Mesendoderm (in vitro differentiated cells): Measurements from ENCODE around the gene VWDE.

Experiments used
- DNase-seq: peaks from one replicate; pipeline ENCODE4 v3.0.0; 2013
- H2AK5ac ChIP-seq: 2 replicates; pipeline ENCODE4 v1.6.1; 2013; ENCODE audit warnings: low read length, inconsistent platforms
- H2BK120ac ChIP-seq: 2 replicates; pipeline ENCODE4 v1.6.1; 2013; ENCODE audit warnings: low read depth, mild to moderate bottlenecking, low read length, moderate library complexity, mixed read lengths
- H2BK15ac ChIP-seq: replicated peaks from 2 replicates; pipeline ENCODE4 v1.6.1; 2013; ENCODE audit warnings: low read depth, mild to moderate bottlenecking, moderate library complexity
- H2BK5ac ChIP-seq: 2 replicates; pipeline ENCODE4 v1.6.1; 2013; ENCODE audit warnings: low read length, inconsistent platforms
- H3K18ac ChIP-seq: 2 replicates; pipeline ENCODE4 v1.6.1; 2013; ENCODE audit warnings: mild to moderate bottlenecking, low read length, mixed read lengths
- H3K23ac ChIP-seq: one replicate; pipeline ENCODE4 v1.6.1; 2013; ENCODE audit warnings: low read length
- H3K27ac ChIP-seq: 2 replicates; pipeline ENCODE4 v1.5.1; 2013; ENCODE audit warnings: low read depth, mild to moderate bottlenecking, inconsistent platforms, low read length, moderate library complexity
- H3K27me3 ChIP-seq: 2 replicates; pipeline ENCODE4 v1.6.1; 2013; ENCODE audit warnings: low read length, control low read depth, mild to moderate bottlenecking, inconsistent platforms; ENCODE audit not compliant: insufficient read depth, poor library complexity
- H3K36me3 ChIP-seq: 2 replicates; pipeline ENCODE4 v1.6.1; 2013; ENCODE audit warnings: low read length, inconsistent platforms; ENCODE audit not compliant: control insufficient read depth, insufficient read depth
- H3K4ac ChIP-seq: one replicate; pipeline ENCODE4 v1.6.1; 2013; ENCODE audit warnings: low read depth, mild to moderate bottlenecking, low read length, moderate library complexity
- H3K4me1 ChIP-seq: 2 replicates; pipeline ENCODE4 v1.6.1; 2013; ENCODE audit warnings: low read depth, low read length, inconsistent platforms; ENCODE audit not compliant: control insufficient read depth
- H3K4me2 ChIP-seq: 2 replicates; pipeline ENCODE4 v1.6.1; 2013; ENCODE audit warnings: low read length
- H3K4me3 ChIP-seq: 2 replicates; pipeline ENCODE4 v1.5.1; 2013; ENCODE audit warnings: mild to moderate bottlenecking, low read length
- H3K56ac ChIP-seq: one replicate; pipeline ENCODE4 v1.6.1; 2013; ENCODE audit warnings: low read length
- H3K79me1 ChIP-seq: 2 replicates; pipeline ENCODE4 v1.6.1; 2013; ENCODE audit warnings: low read length, inconsistent platforms
- H3K79me2 ChIP-seq: 2 replicates; pipeline ENCODE4 v1.6.1; 2013; ENCODE audit warnings: mild to moderate bottlenecking, low read length; ENCODE audit not compliant: control insufficient read depth, insufficient read depth
- H3K9ac ChIP-seq: 2 replicates; pipeline ENCODE4 v1.6.1; 2013; ENCODE audit warnings: low read length, inconsistent platforms
- H4K5ac ChIP-seq: one replicate; pipeline ENCODE4 v1.6.1; 2013; ENCODE audit warnings: low read length
- H4K8ac ChIP-seq: one replicate; pipeline ENCODE4 v1.6.1; 2013; ENCODE audit warnings: low read depth, mild to moderate bottlenecking, control low read depth, low read length, moderate library complexity
- whole genome bisulfite sequencing: extraction: QIAGEN DNeasy Blood & Tissue Kit; methylation state at CpG from one replicate; pipeline ENCODE4 v1.1.7; 2013; ENCODE audit warnings: low lambda C conversion rate, missing lambda C conversion rate; ENCODE audit not compliant: insufficient coverage; ENCODE audit errors: extremely low coverage; 5-methylcytosine and 5-hydroxymethylcytosine counted together

The VWDE gene

DNA sequence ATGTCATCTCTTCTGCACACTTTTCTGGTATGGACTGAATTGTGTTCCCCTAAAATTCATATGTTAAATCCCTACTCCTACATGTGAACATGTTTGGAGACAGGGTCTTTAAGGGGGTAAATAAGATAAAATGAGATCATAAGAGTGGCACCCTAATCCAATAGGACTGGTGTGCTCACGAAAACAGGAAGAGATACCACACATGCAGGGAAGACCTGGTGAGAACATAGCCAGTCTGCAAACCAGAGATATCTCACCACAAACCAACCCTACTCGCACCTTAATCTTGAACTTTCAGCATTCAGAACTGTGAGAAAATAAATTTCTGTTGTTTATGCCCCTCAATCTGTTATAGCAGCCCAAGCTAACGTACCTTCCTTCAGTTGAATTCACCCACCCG lies 51.8 kb downstream of the VWDE start:
- Histone ChIP-seq H3K4ac (no peak overlapping the region), H3K18ac (no peak overlapping the region), H2AK5ac (no peak overlapping the region), H2BK15ac (no peak overlapping the region), H3K27ac (no peak overlapping the region), H3K4me2 (no peak overlapping the region), H4K5ac (no peak overlapping the region), H3K79me2 (no peaks in the 10 kb centered on the region), H3K9ac (no peak overlapping the region), H3K4me1 (no peaks in the 10 kb centered on the region), H3K27me3 (no peaks in the 10 kb centered on the region), H2BK5ac (no peak overlapping the region), H3K79me1 (no peaks in the 10 kb centered on the region), H4K8ac (no peak overlapping the region), H3K36me3 (no peaks in the 10 kb centered on the region), H2BK120ac (no peak overlapping the region), H3K56ac (no peak overlapping the region), H3K4me3 (no peak overlapping the region), H3K23ac (no peak overlapping the region)
- DNase-seq = no peak
- no CpG with 5 or more reads among the region's 4 CpGs for WGBS

DNA sequence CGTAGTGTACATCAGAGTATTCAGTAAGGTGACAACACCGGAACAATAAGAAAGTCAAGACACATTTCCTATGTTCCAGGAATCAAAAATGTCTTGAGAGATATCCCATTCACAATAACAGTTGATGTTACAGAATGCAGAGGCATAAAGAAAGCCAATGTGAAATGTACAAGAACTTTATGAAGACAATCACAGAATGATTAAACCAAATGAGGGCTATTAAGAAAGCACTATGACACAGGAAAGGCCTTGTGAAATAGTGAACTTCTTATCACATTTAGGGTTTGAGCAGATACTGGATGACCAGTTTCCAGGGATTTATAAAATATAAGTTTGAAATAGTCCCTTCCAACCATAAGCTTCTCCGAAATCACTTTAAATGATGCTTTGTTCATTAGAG lies 52.7 kb downstream of the VWDE start:
- Histone ChIP-seq H3K27ac (no peak overlapping the region), H3K4me2 (no peak overlapping the region), H3K56ac (no peak overlapping the region), H2BK15ac (no peak overlapping the region), H3K9ac (no peak overlapping the region), H3K4me3 (no peak overlapping the region), H3K27me3 (no peaks in the 10 kb centered on the region), H2BK5ac (no peak overlapping the region), H2AK5ac (no peak overlapping the region), H2BK120ac (no peak overlapping the region), H3K4ac (no peak overlapping the region), H3K79me2 (no peaks in the 10 kb centered on the region), H3K79me1 (no peaks in the 10 kb centered on the region), H3K23ac (no peak overlapping the region), H3K18ac (no peak overlapping the region), H3K36me3 (no peaks in the 10 kb centered on the region), H3K4me1 (no peaks in the 10 kb centered on the region), H4K5ac (no peak overlapping the region), H4K8ac (no peak overlapping the region)
- no peak for DNase-seq
- WGBS = no CpG with 5 or more reads among the region's 3 CpGs

DNA sequence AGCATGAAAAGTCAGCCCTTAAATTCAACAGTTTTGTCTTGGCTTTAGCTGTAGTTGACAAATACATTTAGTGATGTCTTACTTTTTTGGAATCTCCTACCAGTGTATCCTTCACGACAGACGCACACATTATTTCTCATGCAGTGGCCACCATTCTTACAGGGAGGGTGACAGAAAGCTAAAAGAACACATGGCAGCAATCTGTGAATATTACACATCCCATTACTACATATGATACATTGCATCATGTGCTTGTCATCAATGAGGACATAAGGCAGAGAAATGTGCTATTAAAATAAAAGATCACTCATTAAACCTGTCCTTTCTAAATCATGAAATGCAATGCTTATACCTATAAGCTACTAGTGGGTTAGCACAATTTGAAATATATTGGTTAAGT lies 66.6 kb downstream of the VWDE start:
- Histone ChIP-seq H3K79me2 (no peaks in the 10 kb centered on the region), H3K23ac (no peak overlapping the region), H3K4me2 (no peak overlapping the region), H2BK5ac (no peak overlapping the region), H3K9ac (no peak overlapping the region), H3K56ac (no peak overlapping the region), H4K5ac (no peak overlapping the region), H3K27ac (no peak overlapping the region), H2BK120ac (no peak overlapping the region), H2AK5ac (no peak overlapping the region), H3K18ac (no peak overlapping the region), H3K36me3 (no peaks in the 10 kb centered on the region), H2BK15ac (no peak overlapping the region), H3K27me3 (no peaks in the 10 kb centered on the region), H3K79me1 (no peaks in the 10 kb centered on the region), H3K4me1 (no peaks in the 10 kb centered on the region), H3K4ac (no peak overlapping the region), H4K8ac (no peak overlapping the region), H3K4me3 (no peak overlapping the region)
- no CpG with 5 or more reads among the region's 2 CpGs for WGBS
- DNase-seq = no peak

DNA sequence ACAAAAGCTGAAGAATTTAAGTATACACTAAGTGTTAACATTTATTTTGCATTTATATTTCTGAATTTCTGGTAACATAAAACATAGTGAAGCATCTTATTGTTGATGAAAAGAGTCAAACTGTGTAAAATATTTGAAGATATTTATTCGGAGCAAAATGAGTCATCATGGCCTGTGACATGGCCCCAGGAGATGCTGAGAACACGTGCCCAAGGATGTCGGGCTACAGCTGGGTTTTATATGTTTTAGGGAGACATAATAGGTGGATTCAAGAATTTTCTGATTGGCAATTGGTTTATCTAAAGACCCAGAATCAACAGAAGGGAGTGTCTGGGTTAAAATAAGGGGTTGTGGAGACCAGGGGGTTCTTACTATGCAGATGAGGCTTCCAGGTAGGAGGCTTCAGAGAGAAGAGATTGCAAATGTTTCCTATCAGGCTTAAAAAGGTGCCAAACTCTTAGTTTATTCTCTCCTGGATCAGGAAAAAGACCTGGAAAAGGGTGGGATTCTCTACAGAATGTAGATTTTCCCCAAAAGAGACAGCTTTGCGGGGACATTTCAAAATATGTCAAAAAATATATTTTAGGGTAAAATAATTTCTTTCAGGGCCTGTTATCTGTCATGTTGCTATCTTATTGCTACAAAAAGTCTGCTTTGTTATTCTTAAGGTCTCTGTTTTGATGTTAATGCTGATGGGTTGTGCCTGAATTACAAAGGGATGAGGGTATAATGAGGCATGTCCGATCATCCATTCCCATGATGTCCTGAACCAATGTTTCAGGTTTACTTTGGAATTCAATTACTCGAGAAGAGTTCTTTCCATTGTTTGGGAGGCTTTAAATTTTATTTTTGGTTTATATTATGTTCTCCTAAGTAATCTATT lies 74.5 kb downstream of the VWDE start:
- Histone ChIP-seq H3K27me3 (no peaks in the 10 kb centered on the region), H3K36me3 (no peaks in the 10 kb centered on the region), H3K27ac (no peak overlapping the region), H4K5ac (no peak overlapping the region), H3K4me3 (no peak overlapping the region), H3K79me1 (no peaks in the 10 kb centered on the region), H3K18ac (no peak overlapping the region), H3K4me1 (no peaks in the 10 kb centered on the region), H3K56ac (no peak overlapping the region), H3K23ac (no peak overlapping the region), H3K4ac (no peak overlapping the region), H2BK120ac (no peak overlapping the region), H3K4me2 (no peak overlapping the region), H3K9ac (no peak overlapping the region), H2BK15ac (no peak overlapping the region), H2AK5ac (no peak overlapping the region), H4K8ac (no peak overlapping the region), H2BK5ac (no peak overlapping the region), H3K79me2 (no peaks in the 10 kb centered on the region)
- DNase-seq = peak; percentile 78
- WGBS = no CpG with 5 or more reads among the region's 6 CpGs

DNA sequence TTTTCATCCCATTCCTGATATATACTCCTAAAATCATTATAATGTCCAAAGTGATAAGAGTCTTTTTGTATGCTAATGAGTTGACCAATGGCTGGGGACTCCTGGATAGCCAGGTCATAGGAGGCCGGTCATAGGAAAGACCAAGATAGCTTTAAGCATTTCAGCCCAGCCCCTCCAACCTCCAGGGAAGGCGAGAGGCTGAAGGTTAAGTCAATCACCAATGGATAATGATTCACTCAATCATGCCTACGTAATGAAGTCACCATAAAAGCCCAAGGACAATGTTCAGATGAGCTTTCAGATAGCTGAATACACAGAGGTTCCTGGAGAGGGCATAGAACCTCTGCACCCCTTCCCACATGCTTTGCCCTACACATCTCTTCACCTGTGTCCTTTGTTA lies 75.7 kb downstream of the VWDE start:
- no peak overlapping the region for H4K5ac ChIP-seq
- no peaks in the 10 kb centered on the region for H3K36me3 ChIP-seq
- H2BK15ac ChIP-seq = no peak overlapping the region
- no peak overlapping the region for H2BK5ac ChIP-seq
- no peaks in the 10 kb centered on the region for H3K79me1 ChIP-seq
- H3K18ac ChIP-seq = no peak overlapping the region
- no peak overlapping the region for H3K4ac ChIP-seq
- H2AK5ac ChIP-seq = no peak overlapping the region
- no peak overlapping the region for H3K4me2 ChIP-seq
- H3K23ac ChIP-seq = no peak overlapping the region
- WGBS = no CpG with 5 or more reads among the region's 3 CpGs
- H3K56ac ChIP-seq = no peak overlapping the region
- H2BK120ac ChIP-seq = no peak overlapping the region
- H3K4me3 ChIP-seq = no peak overlapping the region
- DNase-seq = peak; percentile 88
- no peak overlapping the region for H3K9ac ChIP-seq
- no peaks in the 10 kb centered on the region for H3K27me3 ChIP-seq
- no peaks in the 10 kb centered on the region for H3K4me1 ChIP-seq
- H3K27ac ChIP-seq = no peak overlapping the region
- no peak overlapping the region for H4K8ac ChIP-seq
- H3K79me2 ChIP-seq = no peaks in the 10 kb centered on the region

DNA sequence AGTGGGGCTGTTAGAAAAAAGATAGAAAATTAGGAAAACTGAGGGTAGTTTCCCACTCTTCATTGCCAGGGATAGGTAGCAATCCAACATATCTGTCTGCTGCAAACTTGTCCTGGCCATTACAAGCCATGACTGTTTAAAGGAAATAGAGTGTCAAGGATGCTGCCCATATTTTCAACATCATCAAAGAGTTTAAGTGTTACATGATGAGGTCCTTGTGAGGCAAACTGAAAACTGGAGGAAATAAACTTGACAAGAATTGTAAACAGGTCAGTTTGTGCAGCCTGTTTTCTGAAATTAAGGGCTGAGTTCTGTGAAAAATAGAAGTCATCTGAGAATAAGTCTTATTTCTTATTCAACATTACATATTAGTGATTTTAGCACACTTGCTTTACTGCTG lies 78.0 kb downstream of the VWDE start:
- Histone ChIP-seq H2AK5ac (no peak overlapping the region), H2BK15ac (no peak overlapping the region), H4K8ac (no peak overlapping the region), H3K79me1 (no peaks in the 10 kb centered on the region), H2BK120ac (no peak overlapping the region), H3K79me2 (no peaks in the 10 kb centered on the region), H4K5ac (no peak overlapping the region), H3K9ac (no peak overlapping the region), H3K4me1 (no peaks in the 10 kb centered on the region), H3K36me3 (no peaks in the 10 kb centered on the region), H3K4ac (no peak overlapping the region), H3K56ac (no peak overlapping the region), H3K18ac (no peak overlapping the region), H3K27ac (no peak overlapping the region), H3K23ac (no peak overlapping the region), H2BK5ac (no peak overlapping the region), H3K27me3 (no peaks in the 10 kb centered on the region), H3K4me2 (no peak overlapping the region), H3K4me3 (no peak overlapping the region)
- no peak for DNase-seq
